DOHH2 (cell line): Measurements from ENCODE around the gene ADAP2.

Source experiments
- EZH2phosphoT487 ChIP-seq: fragments of 200-600 bp; sonication (generic); IDR thresholded peaks from 2 replicates; pipeline ENCODE4 v1.6.1; 2017; ENCODE audit warnings: borderline replicate concordance, mild to moderate bottlenecking, antibody characterized with exemption, low read length, moderate library complexity, mixed read lengths
- TF ChIP-seq, protein P1 (sequence below): fragments of 200-600 bp; sonication (generic); IDR thresholded peaks from one replicate; pipeline ENCODE4 v1.5.1; 2014; ENCODE audit warnings: antibody characterized with exemption, mild to moderate bottlenecking, low read depth, low read length; ENCODE audit not compliant: poor library complexity, severe bottlenecking

DNA sequence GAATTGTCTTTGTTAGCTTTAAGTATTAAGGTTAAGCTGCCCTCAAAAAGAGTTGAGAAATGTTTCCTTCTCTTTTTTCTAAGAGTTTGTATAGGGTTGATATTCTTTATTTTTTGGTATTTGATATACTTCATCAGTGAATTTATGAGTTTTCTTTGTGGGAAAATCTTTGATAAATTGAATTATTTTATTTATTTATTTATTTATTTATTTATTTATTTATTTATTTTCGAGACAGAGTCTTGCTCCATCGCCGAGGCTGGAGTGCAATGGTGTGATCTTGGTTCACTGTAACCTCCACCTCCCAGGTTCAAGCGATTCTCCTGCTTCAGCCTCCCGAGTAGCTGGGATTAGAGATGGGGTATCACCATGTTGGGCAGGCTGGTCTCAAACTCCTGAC, 35.6 kb upstream of the ADAP2 start:
- TF ChIP-seq, protein P1, sequence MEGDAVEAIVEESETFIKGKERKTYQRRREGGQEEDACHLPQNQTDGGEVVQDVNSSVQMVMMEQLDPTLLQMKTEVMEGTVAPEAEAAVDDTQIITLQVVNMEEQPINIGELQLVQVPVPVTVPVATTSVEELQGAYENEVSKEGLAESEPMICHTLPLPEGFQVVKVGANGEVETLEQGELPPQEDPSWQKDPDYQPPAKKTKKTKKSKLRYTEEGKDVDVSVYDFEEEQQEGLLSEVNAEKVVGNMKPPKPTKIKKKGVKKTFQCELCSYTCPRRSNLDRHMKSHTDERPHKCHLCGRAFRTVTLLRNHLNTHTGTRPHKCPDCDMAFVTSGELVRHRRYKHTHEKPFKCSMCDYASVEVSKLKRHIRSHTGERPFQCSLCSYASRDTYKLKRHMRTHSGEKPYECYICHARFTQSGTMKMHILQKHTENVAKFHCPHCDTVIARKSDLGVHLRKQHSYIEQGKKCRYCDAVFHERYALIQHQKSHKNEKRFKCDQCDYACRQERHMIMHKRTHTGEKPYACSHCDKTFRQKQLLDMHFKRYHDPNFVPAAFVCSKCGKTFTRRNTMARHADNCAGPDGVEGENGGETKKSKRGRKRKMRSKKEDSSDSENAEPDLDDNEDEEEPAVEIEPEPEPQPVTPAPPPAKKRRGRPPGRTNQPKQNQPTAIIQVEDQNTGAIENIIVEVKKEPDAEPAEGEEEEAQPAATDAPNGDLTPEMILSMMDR: no peak
- TF ChIP-seq EZH2phosphoT487: no peak
